GM18868 (cell line): ENCODE measurements around the gene PVR.
"Not testable (repeated sequence)": the region's sequence is repeated elsewhere in the genome, so short reads cannot be mapped to it uniquely, and the experiment has no call there.

ENCODE experiments used
- ATAC-seq: cut with Tn5 transposase; IDR thresholded peaks from one replicate; pipeline ENCODE4 v1.9.1; 2021; ENCODE audit warnings: mild to moderate bottlenecking, moderate library complexity; ENCODE audit not compliant: unreplicated experiment

Gene PVR

DNA sequence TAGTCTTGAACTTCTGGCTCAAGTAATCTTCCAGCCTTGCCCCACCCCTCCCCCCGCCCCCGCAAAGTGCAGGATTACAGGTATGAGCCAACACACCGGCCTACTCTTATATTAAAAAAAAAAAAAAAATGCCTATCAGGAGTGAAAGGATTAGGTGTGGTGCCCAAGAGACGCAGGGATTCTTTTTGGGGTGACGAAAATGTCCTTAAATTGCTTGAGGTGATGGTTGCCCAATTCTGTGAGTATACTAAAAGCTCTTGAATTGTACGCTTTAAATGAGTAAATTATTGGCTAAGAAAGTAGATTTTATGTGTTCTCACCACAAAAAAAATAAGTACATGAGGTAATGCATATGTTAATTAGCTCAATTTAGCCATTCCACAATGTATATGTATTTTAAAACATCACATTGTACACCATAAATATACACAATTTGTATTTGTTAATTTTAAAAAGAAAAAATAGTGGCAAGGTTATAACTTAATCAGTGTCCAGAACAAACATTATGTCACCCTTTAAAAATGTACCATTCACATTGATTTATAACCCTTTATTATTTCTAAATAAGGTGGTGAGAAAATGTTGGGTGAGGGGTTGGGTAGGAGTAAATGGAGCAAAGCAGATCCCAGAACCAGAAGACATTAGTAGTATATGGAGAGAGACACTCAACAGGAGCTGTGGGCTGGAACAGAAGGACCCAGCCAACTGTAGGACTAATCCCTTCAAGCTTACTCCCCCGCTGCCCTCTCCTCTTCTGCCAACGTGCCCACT is 26.4 kb upstream of the PVR start:
- no peak for ATAC-seq

DNA sequence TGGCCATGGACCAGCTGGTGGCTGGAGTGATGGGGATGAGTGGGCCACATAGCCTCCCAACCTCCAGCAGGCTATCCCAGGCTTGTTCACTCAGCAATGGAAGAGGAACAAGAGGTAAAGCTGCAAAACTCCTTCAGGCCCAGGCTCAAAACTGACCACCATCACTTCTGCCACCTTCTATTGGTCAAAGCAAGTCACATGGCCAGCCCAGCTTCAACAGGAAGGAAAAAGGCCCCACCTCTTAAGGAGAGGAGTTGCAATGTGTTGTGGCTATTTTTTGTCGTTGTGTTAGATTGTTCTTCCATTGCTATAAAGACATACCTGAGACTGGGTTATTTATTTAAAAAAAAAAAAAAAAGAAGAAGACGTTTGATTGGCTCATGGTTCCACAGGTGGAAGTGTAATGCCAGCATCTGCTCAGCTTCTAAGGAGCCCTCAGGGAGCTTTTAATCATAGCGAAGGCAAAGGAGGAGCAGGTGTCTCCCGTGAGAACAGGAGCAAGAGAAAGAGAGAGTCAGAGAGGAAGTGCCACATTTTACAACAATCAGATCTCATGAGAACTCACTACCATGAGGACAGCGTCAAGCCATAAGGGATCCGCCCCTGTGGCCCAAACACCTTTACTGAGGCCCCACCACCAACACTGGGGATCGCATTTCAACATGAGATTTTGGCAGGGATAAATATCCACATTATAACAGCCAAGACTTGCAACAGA is 24.9 kb upstream of the PVR start:
- no peak for ATAC-seq

DNA sequence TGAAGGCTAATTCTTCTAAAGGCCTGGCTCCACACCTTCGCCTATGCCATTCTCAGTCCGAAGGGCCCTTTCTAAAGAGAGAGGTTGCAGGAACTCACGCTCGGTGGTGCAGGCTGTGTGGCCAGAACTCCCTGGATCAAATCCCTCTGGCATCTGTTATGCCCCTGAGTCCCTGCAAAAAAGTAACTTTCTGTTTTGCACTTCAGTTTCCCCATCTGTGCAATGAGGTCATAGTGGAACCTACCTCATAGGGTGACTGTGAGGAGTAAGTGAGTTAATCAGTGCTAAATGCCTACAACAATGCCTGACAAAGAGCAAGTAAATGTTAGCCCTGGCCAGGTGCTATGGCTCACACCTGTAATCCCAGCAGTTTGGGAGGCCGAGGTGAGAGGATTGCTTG is 23.0 kb upstream of the PVR start:
- no peak for ATAC-seq

DNA sequence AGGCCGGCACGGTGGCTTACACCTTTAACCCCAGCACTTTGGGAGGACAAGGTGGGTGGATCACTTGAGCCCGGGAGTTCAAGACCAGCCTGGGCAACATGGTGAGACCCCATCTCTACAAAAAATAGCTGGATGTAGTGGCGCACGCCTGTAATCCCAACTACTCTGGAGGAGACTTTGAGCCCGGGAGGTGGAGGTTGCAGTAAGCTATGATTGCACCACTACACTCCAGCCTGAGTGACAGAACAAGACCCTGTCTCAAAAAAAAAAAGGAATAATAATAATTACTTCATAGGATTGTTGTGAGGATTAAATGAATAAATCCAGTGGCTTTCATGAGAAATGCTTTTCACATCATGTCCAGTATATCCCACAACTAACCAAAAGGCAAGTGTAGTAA is 22.3 kb upstream of the PVR start:
- no peak for ATAC-seq

DNA sequence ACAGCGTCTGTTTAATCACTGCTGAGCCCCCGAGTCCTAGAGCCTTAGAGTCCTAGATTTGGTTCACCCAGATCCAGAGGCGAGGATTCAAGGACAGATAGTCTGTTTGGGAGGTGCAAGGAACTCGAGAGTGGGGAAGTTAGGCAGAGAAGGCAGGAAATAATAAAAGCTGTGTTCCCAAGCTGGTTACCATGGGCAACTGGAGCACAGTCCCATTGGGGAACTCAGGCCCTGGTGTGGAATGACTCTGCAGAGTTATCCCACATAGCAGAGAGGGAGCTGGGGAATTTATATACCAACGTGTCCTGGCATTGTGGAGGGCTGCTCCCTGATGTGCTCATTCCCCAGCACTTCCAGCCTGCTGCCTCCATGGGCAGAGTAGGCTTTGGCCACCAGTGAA is 20.6 kb upstream of the PVR start:
- ATAC-seq = no peak

DNA sequence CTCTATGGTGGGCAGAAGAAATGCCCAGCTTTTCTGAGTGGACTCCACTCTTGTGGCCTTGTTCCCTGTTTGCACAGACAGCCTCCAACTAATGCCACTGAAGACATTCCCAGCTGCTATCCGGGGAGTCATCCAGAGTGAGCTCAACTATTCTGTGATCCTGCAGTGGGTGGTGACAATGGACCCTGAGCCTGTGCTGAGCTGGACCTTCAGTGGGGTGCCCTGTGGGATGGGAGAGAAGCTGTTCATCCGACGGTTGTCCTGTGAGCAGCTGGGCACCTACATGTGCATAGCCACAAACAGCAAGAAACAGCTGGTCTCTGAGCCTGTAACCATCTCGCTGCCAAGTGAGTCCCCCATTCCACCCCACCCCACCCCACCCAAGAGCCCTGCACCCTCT is 20.1 kb upstream of the PVR start:
- no peak for ATAC-seq

DNA sequence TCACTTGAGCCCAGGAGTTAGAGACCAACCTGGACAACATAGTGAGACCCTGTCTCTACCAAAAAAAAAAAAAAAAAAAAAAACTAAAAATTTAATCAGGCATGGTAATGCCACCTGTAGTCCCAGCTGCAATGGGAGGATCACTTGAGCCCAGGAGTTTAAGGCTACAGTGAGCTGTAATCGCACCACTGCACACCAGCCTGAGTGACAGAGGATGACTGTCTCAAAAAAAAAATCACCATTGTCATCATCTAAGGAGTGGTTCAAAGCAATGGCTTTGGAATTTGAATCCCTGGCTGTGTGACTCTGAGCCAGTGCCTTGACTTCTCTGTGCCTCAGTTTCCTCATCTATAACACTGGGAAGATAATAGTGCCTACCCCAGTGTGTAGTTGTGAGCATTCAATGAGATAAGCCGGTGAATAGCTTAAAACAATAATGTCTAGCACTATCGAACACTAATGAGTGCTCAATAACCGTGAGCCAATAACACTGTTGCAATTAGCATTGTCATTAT is 18.8 kb upstream of the PVR start:
- ATAC-seq = no peak

DNA sequence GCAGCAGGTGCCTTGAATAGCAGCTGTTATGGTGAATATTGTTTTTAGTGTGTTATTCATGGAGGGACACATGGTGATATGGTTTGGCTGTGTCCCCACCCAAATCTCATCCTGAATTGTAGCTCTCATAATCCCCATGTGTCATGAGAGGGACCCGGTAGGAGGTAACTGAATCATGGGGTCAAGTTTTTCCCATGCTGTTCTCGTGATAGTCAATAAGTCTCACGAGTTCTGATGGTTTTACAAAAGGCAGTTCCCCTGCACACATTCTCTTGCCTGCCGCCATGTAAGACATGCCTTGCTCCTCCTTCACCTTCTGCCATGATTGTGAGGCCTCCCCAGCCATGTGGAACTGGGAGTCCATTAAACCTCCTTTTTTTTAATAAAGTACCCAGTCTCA is 18.1 kb upstream of the PVR start:
- ATAC-seq = not testable (repeated sequence)

DNA sequence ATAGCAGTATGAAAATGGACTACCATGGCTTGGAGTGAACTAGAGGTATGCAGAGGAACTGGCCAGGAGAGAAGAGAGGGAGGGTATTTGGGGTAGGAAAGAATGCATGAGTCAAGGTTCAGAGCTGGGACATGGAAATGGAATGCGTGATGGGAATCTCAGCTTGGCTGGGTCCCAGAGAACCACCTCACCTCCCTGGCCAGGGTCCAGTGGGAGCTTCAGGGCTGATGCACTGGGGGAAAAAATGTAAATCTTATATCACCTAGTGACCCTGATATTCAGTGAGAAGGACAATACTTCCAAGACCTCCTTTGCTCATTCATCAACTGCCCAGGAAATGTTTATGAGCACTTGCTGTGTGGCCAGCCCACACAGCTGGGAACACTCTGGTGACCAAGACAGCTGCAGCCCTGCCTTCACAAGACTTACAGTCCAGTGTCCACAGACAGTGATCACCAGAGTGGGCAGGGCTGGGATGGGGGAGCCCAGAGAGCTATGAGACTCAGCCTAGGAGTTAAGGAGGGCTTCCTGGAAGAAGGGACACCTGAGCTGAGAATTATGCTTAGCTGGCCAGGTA is 17.6 kb upstream of the PVR start:
- no peak for ATAC-seq

DNA sequence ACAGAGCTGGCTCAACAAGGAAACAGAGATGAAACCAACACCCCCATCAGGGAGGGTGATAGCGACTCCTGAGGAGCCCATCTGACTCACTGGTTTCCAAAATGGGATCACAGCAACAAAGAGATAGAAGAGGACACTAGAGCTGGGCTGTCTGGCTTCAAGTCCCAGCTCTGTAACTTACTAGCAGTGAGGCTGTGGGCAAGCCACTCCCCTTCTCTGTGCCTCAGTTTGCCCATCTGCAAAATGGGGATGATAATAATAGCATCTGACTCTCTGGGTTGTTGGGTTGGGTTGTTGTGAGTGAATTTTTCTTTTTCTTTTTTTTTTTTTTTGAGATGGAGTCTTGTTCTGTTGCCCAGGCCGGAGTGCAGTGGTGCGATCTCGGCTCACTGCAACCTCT is 16.1 kb upstream of the PVR start:
- no peak for ATAC-seq

DNA sequence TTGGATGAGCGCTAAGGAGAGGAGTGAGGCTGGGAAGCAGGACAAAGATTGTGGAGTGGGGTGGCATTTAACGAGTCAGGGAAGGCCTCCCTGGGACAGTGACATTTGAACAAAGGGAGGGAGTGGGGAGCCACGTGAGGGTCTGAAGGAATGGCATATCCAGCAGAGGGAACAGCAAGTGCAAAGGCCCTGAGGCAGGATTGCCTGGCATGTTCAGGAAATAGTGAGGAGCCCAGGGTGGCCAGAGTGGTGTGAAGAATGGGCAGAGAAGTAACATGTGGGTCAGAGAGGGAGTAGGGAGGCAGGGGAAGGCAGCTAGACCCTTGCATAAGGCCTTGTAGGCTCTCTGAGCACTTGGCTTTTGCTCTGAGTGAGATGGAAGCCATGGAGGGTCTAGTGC is 14.9 kb upstream of the PVR start:
- ATAC-seq = no peak

DNA sequence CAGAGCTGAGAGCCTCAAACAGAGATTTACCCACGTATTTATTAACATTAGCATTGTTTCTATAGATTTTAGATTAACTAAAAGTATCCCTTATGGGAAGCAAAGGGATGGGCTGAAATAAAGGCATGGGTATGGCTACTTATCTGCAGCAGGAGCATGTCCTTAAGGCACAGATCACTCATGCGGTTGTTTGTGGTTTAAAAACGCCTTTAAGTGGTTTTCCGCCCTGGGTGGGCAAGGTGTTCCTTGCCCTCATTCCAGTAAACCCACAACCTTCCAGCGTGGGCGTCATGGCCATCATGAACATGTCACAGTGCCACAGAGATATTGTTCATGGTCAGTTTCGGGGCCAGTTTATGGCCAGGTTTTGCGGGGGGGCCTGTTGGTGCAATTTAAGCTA is 12.1 kb upstream of the PVR start:
- ATAC-seq = not testable (repeated sequence)

DNA sequence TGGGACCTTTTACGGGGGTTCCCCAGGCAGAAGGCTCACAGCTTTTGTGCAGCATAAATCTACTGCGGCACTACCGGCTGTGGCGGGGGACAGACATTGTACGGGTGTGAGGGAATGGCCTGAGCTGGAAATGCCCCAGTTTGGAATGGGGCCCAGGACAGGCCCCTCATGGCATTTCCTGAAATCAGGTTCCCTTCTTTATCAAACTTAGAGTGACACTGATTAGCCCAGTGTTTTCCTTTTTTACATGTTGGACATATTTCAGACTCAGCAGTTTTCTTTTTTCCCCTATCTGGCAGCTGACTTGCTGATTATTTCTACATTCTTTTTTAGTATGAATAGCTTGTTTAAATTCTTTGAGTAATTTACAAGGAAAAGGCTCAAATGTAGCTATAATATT is 9.7 kb upstream of the PVR start:
- ATAC-seq = not testable (repeated sequence)

DNA sequence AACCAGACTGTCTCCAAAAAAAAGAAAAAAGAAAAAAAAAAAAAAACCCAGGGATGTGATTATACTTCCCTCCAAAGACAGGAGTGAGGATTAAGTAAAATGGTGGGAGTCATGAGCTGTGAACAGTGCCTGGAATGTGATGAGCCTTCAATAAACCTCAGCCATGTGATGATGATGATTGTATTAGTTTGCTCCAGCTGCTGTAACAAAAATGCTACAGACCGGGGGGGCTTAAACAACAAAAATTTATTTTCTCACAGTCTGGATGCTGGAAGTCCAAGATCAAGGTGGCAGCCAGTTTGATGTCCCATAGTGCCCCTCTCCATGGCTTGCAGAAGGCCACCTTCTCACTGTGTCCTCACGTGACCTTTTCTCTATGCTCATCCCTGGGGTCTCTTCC is 8.9 kb upstream of the PVR start:
- ATAC-seq = no peak

DNA sequence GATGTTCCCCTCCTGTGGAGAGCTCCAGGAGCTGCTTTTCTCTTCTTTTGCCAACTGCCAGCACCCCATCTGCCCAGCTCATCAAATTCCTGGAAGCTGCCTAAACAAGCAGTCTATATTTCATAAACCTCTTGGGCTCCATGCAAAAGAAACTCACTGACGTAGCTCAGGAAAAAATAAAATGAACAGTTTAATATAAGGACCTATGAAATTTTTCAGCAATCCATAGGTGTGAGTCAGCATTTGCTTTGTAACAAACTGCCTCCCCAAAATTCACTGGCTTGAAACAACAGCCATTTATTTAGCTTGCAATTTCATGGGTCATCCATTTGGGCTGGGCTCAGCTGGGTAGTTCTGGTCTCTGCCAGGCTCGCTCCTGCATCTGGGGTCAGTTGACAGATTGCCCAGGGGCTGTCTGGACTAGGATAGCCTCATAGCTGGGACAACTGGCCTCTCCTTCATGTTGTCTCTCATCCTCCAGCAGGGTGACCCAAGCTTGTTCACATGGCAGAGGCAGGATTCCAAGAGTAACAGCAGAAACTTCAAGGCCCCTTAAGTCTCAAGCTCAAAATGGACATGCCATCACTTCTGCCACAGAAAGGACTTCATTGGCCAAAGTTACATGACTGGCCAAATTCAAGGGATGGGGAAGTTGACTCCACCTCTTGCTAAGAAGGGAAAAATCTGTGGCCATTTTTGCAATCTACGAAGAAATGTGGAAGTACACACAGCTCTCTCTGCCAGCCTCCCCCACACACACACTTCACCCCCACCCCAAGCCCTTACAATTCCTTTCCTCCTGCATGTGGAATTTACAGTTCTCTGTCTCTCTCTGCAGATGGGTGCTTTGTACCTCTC is 7.9 kb upstream of the PVR start:
- ATAC-seq = no peak

DNA sequence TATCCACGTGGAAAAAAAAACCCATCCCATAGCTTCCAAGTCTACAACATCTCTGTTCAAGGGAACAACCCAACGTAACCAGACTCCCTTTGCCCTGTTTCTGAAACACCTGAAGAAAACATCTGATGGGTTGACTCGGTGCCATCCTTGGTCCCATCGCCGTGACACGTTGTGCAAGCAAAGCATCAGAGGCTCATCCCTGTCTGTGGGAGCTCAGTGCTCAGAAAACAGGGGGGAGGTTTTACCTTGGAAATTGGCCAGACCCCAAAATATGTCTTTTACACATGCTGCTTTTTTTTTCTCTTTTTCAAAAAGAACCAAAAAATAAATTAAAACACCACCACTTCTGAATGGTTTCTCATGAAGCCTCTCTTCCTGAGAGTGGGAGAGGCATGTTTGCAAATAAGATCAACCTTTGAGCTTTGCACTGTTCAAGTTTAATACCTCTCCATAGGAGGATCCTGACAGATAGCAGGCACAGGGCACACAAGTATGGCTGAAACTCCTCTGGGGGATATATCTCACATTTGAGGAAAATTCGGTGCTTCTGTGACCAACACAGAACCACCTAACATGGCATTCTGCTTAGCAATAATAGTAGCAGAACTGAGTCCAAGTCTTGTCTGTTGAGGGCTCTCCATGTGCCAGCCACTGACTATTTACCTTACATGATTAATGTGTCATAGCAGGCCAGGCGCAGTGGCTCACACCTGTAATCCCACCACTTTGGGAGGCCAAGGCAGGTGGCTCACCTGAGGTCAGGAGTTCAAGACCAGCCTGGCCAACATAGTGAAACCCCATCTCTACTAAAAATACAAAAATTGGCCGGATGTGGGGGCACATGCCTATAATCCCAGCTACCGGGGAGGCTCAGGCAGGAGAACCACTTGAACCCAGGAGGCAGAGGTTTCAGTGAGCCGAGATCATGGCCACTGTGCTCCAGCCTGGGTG is 7.0 kb upstream of the PVR start:
- ATAC-seq = no peak

DNA sequence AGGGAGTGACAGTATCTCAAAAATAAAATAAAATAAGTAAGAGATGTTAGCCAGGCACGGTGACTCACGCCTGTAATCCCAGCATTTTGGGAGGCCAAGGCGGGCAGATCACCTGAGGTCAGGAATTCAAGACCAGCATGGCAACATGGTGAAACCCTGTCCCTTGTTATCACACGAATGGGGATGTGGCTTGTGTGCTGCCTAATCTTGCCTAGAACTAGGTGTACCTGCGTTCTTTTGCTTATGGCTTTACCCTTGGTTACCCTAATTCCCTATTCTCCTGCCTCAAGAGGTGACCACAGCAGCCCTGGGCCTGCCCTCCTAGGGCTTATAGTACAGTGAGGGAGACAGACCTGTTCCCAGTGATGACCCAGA is 6.3 kb upstream of the PVR start:
- no peak for ATAC-seq

DNA sequence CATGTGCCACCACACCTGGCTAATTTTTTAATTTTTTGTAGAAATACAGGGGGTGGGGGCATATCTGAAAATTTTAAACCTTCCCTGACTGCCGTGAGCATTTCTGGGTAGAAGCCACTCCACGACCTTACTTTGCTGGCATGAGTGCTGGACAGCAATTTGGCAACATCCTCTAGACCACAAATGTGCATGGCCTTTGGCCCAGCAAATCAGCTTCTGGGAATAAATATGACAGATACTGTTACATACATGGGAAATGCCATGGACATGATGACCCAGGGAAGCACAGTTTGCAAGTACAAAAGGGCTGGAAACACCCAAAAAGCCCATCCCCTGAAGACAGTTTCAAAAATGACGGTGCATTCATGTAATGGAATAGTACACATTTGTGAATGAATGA is 3.2 kb upstream of the PVR start:
- ATAC-seq = no peak

DNA sequence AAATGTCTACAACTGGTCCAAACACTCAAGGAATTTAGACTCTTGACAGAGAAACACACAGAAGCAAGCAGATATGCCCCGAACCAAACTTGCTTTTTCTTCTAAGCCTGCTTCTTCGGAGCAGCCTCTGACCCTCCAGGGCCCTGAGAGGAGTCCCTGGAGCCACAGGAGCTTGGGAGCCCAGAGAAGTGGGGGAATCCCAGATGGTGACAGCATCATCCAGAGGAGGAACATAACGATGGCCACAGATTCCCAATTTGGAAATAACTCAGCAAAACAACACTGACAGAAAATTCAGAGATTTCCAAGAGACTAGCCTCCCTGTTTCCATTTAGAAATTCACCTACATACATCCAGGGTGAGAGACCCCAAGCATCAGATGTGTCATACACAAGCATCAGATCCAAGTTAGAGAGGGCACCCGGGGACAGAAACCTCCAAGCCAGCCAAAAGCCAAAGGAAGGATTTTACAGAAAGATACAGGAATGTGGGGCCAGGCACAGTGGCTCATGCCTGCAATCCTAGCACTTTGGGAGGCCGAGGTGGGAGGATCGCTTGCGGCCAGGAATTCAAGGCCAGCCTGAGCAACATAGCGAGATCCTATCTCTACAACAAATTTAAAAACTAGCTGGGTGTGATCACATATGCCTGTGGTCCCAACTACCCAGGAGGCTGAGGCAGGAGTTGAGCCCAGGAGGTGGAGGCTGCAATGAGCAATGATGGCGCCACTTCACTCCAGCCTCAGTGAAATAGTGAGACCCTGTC is 2.0 kb upstream of the PVR start:
- no peak for ATAC-seq
